ENCODE data around the gene TMEM250.

DNA sequence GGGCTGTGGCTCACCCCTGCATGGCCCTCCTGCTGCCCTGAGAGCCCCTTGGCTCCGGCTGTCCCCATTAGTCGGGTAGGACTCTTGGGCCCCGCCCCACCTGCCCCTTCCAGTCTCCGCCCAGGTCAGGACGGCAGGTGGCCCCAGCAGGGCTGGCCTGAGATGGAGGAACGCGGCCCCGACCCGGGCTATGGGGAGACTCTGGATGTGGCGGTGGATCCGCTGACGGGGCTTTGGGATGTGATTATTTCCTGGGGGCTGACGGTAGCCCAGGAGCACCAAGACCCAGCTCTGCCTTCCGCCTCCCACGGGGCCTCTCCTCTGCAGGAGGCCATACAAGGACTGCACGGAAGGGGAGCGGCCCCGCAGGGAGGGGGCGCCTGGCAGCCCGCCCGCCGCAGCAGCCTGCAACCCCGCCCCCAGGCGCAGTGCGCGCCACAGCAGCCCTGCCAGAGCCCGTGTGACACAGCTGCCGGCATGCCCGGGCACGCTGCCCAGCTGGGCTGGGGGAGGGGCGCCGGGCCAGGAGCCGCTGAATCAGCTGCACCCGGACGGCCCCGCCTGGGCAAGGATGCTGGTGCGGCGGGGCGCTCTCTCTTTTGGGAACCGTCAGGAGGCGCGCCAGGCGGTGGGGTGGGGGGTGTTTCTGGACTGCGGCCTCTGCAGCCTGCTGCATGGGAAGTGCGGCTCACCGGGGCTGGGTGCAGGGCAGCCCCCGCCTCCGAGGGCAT lies 9.2 kb downstream of the TMEM250 start:
- no peak for TF ChIP-seq EZH2 (IDR thresholded peaks at IDR 0.05; ENCODE audit: borderline replicate concordance, low read length)
- TF ChIP-seq, protein P1, sequence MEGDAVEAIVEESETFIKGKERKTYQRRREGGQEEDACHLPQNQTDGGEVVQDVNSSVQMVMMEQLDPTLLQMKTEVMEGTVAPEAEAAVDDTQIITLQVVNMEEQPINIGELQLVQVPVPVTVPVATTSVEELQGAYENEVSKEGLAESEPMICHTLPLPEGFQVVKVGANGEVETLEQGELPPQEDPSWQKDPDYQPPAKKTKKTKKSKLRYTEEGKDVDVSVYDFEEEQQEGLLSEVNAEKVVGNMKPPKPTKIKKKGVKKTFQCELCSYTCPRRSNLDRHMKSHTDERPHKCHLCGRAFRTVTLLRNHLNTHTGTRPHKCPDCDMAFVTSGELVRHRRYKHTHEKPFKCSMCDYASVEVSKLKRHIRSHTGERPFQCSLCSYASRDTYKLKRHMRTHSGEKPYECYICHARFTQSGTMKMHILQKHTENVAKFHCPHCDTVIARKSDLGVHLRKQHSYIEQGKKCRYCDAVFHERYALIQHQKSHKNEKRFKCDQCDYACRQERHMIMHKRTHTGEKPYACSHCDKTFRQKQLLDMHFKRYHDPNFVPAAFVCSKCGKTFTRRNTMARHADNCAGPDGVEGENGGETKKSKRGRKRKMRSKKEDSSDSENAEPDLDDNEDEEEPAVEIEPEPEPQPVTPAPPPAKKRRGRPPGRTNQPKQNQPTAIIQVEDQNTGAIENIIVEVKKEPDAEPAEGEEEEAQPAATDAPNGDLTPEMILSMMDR (IDR thresholded peaks at IDR 0.05; ENCODE audit: low read length) = no peak

Data from OCI-LY1 (cell line).